ENCODE data around the gene CCDC170.

GRCh38 chr6:151637814-151638213, 144.0 kb downstream of the CCDC170 start:
- TF ChIP-seq CTCF (IDR thresholded peaks at IDR 0.05; ENCODE audit: insufficient read depth, low read depth, low read length) (no peak), EZH2 (IDR thresholded peaks at IDR 0.05; ENCODE audit: insufficient read depth, low read length) (no peak)
